AG09309 (cell line): ENCODE measurements around the gene NDUFAF8.

Experiments used
- DNase-seq: peaks from one replicate; pipeline ENCODE4 v3.0.0-alpha.2; 2010; ENCODE audit warnings: low read depth
- H3K4me3 ChIP-seq: 2 replicates; pipeline ENCODE4 v1.5.1; 2011; ENCODE audit warnings: mild to moderate bottlenecking, low read depth, low read length, moderate library complexity; ENCODE audit not compliant: control insufficient read depth
- TF ChIP-seq, protein P1 (sequence below): IDR thresholded peaks from 2 replicates; pipeline ENCODE4 v1.5.1; 2011; ENCODE audit warnings: mild to moderate bottlenecking, low read depth, low read length, inconsistent platforms; ENCODE audit not compliant: insufficient read depth, control insufficient read depth; ENCODE audit errors: missing control alignments

NDUFAF8 gene

GRCh38 chr17:81249223-81250040 is 10.3 kb downstream of the NDUFAF8 start:
- DNase-seq = no peak
- TF ChIP-seq, protein P1, sequence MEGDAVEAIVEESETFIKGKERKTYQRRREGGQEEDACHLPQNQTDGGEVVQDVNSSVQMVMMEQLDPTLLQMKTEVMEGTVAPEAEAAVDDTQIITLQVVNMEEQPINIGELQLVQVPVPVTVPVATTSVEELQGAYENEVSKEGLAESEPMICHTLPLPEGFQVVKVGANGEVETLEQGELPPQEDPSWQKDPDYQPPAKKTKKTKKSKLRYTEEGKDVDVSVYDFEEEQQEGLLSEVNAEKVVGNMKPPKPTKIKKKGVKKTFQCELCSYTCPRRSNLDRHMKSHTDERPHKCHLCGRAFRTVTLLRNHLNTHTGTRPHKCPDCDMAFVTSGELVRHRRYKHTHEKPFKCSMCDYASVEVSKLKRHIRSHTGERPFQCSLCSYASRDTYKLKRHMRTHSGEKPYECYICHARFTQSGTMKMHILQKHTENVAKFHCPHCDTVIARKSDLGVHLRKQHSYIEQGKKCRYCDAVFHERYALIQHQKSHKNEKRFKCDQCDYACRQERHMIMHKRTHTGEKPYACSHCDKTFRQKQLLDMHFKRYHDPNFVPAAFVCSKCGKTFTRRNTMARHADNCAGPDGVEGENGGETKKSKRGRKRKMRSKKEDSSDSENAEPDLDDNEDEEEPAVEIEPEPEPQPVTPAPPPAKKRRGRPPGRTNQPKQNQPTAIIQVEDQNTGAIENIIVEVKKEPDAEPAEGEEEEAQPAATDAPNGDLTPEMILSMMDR = no peak
- H3K4me3 ChIP-seq = no peak overlapping the region

DNA sequence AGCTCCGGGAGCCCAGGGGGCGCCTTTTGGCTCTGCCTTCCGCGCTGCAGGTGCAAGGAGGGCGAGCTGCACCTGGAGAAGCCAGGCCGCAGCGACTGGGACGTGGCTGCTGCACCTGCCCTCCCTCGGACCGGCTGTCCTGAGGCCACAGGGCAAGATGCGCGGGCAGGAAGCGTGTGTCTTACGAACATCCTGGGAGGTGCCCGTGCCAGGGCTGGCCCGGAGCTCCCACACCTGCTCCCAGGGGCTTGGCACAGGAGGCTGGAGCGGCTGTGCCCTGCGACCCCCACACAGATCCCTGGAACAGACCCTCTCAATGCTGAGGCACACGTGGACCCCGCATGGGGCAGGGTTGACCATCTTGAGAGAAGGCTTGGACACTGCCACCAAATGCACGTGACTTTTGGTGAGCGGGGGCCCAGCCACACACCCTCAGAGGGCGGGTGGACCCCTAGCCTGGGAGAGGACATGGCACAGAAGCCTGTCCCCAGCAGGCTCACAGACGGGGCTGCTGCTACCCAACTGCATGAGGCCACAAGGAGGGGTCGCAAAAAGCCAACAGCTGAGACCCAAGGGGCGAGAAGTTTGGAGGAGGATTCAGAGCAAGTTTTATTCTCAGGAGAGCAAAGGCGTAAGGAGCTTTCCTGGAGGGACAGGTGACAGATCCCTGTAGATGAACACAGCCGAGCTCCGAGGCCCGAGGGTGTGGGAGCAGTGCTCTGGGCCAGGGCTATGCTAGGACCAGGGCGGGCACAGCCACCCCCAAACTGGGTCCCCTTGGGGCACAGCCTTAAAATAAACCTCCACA is 11.4 kb downstream of the NDUFAF8 start:
- no peak for DNase-seq
- H3K4me3 ChIP-seq = no peak overlapping the region
- TF ChIP-seq, protein P1 = no peak

- no peak overlapping the region for H3K4me3 ChIP-seq
- no peak for DNase-seq
- TF ChIP-seq, protein P1 = no peak
Measured at GRCh38 chr17:81251094-81251708, 12.1 kb downstream of the NDUFAF8 start.

- H3K4me3 ChIP-seq = no peak overlapping the region
- no peak for DNase-seq
- TF ChIP-seq, protein P1 = no peak
Measured at GRCh38 chr17:81251709-81252301, 12.7 kb downstream of the NDUFAF8 start.

- no peak for DNase-seq
Measured at GRCh38 chr17:81252326-81252986, 13.3 kb downstream of the NDUFAF8 start.

GRCh38 chr17:81252987-81253329 is 13.8 kb downstream of the NDUFAF8 start:
- TF ChIP-seq, protein P1 = no peak
- DNase-seq = no peak
- no peak overlapping the region for H3K4me3 ChIP-seq

More at GRCh38 chr17:81252326-81252986, 13.3 kb downstream of the NDUFAF8 start:
- no peak overlapping the region for H3K4me3 ChIP-seq
- TF ChIP-seq, protein P1 = no peak
